Endodermal cell (in vitro differentiated cells): ENCODE data around the gene AFF2. TPM values are rescaled to one million over a fixed set of nuclear protein-coding genes. Genes with fewer than 3 reads are reported as not detected.

Source experiments
- DNase-seq: peaks from one replicate; pipeline ENCODE4 v3.0.0-alpha.2; 2017
- H3K27ac ChIP-seq: 2 replicates; pipeline ENCODE4 v1.5.1; 2013; ENCODE audit warnings: mild to moderate bottlenecking, low read depth, low read length, moderate library complexity
- H3K27me3 ChIP-seq: 2 replicates; pipeline ENCODE4 v1.6.1; 2013; ENCODE audit warnings: mild to moderate bottlenecking, low read length, moderate library complexity; ENCODE audit not compliant: insufficient read depth, control insufficient read depth, poor library complexity, severe bottlenecking
- H3K36me3 ChIP-seq: 2 replicates; pipeline ENCODE4 v1.7.0; 2013; ENCODE audit warnings: mild to moderate bottlenecking, low read length, moderate library complexity; ENCODE audit not compliant: control insufficient read depth, insufficient read depth
- H3K4me1 ChIP-seq: one replicate; pipeline ENCODE4 v1.7.0; 2013; ENCODE audit warnings: low read length; ENCODE audit not compliant: control insufficient read depth, insufficient read depth
- H3K4me3 ChIP-seq: 2 replicates; pipeline ENCODE4 v1.5.1; 2013; ENCODE audit warnings: mild to moderate bottlenecking, low read length, moderate library complexity
- H3K9ac ChIP-seq: 2 replicates; pipeline ENCODE4 v1.6.1; 2013; ENCODE audit warnings: mild to moderate bottlenecking, low read length, moderate library complexity; ENCODE audit not compliant: poor library complexity, severe bottlenecking; ENCODE audit errors: extremely low read depth
- H3K9me3 ChIP-seq: 2 replicates; pipeline ENCODE4 v1.6.1; 2013; ENCODE audit warnings: mild to moderate bottlenecking, low read length, moderate library complexity; ENCODE audit not compliant: control insufficient read depth
- H3K27ac Mint-ChIP-seq: 2 replicates; pipeline ENCODE4 v1.8.0; 2020; ENCODE audit warnings: mixed read lengths
- H3K27me3 Mint-ChIP-seq: 2 replicates; pipeline ENCODE4 v1.8.0; 2021; ENCODE audit warnings: mild to moderate bottlenecking, mixed read lengths; ENCODE audit not compliant: insufficient read depth
- H3K36me3 Mint-ChIP-seq: 2 replicates; pipeline ENCODE4 v1.8.0; 2020; ENCODE audit warnings: low read depth, mixed read lengths
- H3K4me1 Mint-ChIP-seq: 2 replicates; pipeline ENCODE4 v1.8.0; 2020; ENCODE audit warnings: mixed read lengths
- H3K4me3 Mint-ChIP-seq: 2 replicates; pipeline ENCODE4 v1.8.0; 2020; ENCODE audit warnings: mild to moderate bottlenecking, moderate library complexity, mixed read lengths
- H3K9me3 Mint-ChIP-seq: 2 replicates; pipeline ENCODE4 v1.8.0; 2020; ENCODE audit warnings: mild to moderate bottlenecking, mixed read lengths
- CTCF ChIP-seq: fragments of 200-600 bp; sonication (generic); conservative IDR thresholded peaks from 2 replicates; pipeline ENCODE4 v1.5.0; 2021; ENCODE audit warnings: antibody characterized with exemption, mild to moderate bottlenecking
- WGBS, 2 experiments: methylation state at CpG; one replicate each; pipeline versions ENCODE4 v1.1.5 to v1.1.7; 2013; ENCODE audit warnings: missing lambda C conversion rate in 2 of 2, mixed read lengths in 1 of 2; ENCODE audit not compliant: insufficient coverage in 1 of 2, insufficient read length in 1 of 2; 5-methylcytosine and 5-hydroxymethylcytosine counted together
- total RNA-seq, 2 donors: library from RNA; stranded (reverse); fragmentation: NEBNext Ultra II Directional in 1 of 2; extraction: Animal tissue kit (Norgen Biotek cat#: 25700) in 1 of 2; gene quantifications; 2 replicates in 1 of 2; 3 replicates in 1 of 2; pipeline ENCODE4 v1.2.1, GENCODE V29; 2021

AFF2 gene
- total RNA-seq, 2 donors from 2014 or later, result 3.7 to 5.6 TPM

DNA sequence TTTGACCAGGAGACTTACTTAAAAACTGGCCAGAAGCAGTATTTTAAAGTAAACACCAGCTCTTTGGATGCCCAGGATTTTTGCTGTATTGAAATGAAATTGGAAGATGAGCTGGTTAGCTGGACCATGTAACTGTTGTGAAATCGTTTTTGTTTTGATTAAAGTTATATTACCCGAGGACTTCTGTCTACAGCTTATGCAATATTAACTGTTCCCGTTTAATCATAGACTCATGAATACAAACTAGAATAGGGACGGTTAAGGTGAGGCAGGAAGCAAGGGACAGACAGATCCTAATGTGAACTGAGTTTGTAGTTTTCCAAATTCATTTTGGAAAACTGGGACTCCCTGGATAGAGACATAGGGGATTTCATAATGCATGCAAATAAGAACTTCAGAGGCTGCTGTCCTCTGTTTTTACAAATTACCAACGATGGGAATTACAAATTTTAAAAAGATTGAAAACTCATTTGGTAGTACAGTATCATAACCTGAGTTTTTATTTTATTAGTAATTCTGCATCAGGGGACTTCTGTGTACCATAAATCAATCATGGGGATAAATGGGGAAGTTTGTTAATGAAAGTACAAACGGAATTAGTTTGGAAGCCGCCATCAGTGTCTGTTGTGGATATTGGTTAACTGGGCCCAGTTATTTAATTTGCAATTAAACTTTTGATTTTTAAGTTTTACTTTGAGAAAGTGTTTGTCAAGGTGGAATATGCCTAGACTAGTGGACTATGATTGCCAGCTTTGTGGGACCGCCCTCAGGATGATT, 304.4 kb downstream of the AFF2 start:
- Histone ChIP-seq H3K4me3 (no peak overlapping the region), H3K36me3 (no peaks in the 10 kb centered on the region), H3K4me1 (no peaks in the 10 kb centered on the region), H3K9ac (no peak overlapping the region), H3K27me3 (no peaks in the 10 kb centered on the region), H3K9me3 (no peaks in the 10 kb centered on the region), H3K27ac (no peak overlapping the region)
- no peak for TF ChIP-seq CTCF
- DNase-seq, result no peak
- no peak overlapping the region for H3K4me3 Mint-ChIP-seq
- H3K27ac Mint-ChIP-seq, result no peak overlapping the region
- 83 to 90% methylated on average over 1 to 7 of the region's 8 CpGs for WGBS, 2 experiments
- H3K4me1 Mint-ChIP-seq, result peaks cover 8% of the 10 kb centered on the region
- H3K9me3 Mint-ChIP-seq, result peaks cover 44% of the 10 kb centered on the region
- no peaks in the 10 kb centered on the region for H3K36me3 Mint-ChIP-seq
- no peaks in the 10 kb centered on the region for H3K27me3 Mint-ChIP-seq

DNA sequence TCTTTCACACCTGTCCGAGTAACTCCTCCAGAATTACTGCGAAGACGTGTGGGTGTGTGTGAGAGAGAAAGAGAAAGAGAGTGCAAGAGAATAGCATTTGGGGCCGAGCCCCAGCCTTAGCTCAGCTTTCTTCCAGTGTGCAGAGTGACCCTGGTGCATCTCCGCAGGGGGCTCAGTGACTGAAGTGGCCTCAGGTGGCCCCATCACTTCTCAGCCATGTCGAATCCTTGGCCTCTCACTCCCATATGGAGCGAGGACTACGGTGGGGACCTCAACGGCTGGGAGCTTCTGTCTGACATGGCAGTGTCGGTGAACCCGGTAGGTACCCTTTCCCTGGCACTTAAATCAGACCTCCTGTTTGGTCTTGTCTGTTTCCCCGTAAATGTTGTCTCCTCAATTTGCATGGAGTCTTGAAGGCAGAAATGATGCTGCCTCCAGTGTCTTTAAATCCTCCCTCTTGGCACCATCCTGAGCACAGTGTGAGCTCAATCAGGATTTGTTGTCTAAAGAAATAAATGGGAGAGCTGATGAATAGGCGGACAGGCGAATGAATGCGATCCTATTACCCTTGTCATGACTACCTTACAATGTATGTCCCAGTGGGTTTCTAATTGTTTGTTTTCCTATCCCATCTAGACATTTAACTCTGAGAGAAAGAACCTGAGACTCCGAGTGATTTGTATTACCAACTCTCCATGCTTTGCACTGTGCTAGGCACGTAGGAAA, 305.9 kb downstream of the AFF2 start:
- H3K4me3 ChIP-seq, result no peak overlapping the region
- no peaks in the 10 kb centered on the region for H3K36me3 ChIP-seq
- no peaks in the 10 kb centered on the region for H3K9me3 ChIP-seq
- WGBS, 2 experiments, result 60 to 79% methylated on average over 2 to 16 of the region's 17 CpGs
- H3K27ac ChIP-seq, result no peak overlapping the region
- Mint-ChIP-seq H3K27ac (no peak overlapping the region), H3K9me3 (peaks cover 59% of the 10 kb centered on the region), H3K36me3 (no peaks in the 10 kb centered on the region), H3K4me3 (no peak overlapping the region), H3K4me1 (peaks cover 8% of the 10 kb centered on the region), H3K27me3 (no peaks in the 10 kb centered on the region)
- no peaks in the 10 kb centered on the region for H3K4me1 ChIP-seq
- no peaks in the 10 kb centered on the region for H3K27me3 ChIP-seq
- DNase-seq, result no peak
- TF ChIP-seq CTCF, result no peak
- no peak overlapping the region for H3K9ac ChIP-seq

GRCh38 chrX:148808833-148809232, 308.4 kb downstream of the AFF2 start:
- DNase-seq, result no peak
- Mint-ChIP-seq H3K27me3 (no peaks in the 10 kb centered on the region), H3K4me1 (peaks cover 5% of the 10 kb centered on the region), H3K9me3 (peaks cover 55% of the 10 kb centered on the region), H3K4me3 (no peak overlapping the region), H3K36me3 (no peaks in the 10 kb centered on the region), H3K27ac (no peak overlapping the region)
- H3K27ac ChIP-seq, result no peak overlapping the region
- no peaks in the 10 kb centered on the region for H3K9me3 ChIP-seq
- 60 to 66% methylated on average over 1 to 6 of the region's 6 CpGs for WGBS, 2 experiments
- no peak for TF ChIP-seq CTCF
- H3K36me3 ChIP-seq, result no peaks in the 10 kb centered on the region
- no peaks in the 10 kb centered on the region for H3K27me3 ChIP-seq
- no peaks in the 10 kb centered on the region for H3K4me1 ChIP-seq
- no peak overlapping the region for H3K4me3 ChIP-seq
- no peak overlapping the region for H3K9ac ChIP-seq
